Left hindlimb (tissue), 1 donor: ENCODE results near the gene FYB1.

Experiments
- DNase-seq: peaks from one replicate; pipeline ENCODE4 v3.0.0-alpha.2; 2018

FYB1 gene

DNA sequence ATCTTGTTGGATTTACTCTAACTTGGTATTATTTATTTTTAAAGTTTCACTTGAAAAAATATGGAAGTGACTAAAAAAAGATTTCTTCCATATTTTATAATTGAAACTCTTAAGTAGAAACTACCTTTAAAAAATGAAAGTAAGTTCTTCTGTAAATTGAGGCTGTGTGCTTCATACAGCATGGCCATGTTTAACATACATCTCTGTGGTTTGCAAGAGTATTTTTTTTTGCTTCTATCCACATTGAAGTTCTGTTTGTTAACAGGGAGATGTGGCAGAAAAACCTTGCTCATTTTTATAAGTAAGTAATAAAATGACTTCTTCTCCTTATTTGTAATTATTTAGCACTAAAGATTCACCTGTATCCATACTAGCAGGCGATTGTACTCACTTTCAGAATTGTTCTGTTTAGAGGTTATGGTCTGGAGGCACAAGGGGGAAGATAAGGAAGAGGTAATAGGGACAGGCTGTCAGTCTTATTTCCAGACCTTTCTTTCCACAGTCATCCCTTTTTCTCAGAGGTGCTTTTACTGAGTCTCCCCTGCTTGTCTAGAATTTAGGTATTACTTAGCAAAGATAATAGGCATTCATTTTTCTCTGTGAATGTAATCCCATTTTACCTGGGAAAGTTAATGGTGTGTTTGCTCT, 16.0 kb downstream of the FYB1 start:
- no peak for DNase-seq

DNA sequence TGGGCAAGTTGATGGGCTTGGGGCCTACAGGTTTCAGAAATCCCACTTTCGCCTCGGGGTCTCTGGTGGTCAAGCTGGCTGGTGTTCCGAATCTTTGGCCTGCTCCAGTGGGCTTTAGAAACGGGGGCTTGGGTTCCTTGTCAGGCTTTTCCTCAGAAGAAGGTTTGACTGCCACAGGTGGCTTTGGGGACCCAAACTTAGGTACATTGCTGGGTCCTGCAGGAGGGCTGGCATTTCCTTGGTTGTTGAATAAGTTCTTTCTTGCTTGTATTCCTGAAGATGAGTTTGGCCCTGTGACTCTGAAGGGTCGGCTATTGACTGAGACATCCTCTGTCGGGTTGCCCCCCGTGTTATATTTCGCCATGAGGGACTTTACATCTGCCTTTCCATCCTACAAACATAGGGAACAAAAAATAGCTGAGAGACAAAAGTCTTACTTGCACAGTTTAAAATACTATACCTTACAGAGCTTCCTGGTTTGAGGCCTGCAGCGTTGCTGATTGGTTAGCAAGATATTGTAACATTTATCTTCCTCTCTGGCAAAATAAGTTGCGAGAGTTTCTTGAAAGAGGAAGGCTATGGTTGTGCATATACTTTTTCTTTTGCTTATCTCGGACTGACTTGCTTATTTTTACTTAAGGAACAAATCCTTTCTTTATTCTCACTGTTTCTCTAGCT, 16.6 kb downstream of the FYB1 start:
- no peak for DNase-seq

DNA sequence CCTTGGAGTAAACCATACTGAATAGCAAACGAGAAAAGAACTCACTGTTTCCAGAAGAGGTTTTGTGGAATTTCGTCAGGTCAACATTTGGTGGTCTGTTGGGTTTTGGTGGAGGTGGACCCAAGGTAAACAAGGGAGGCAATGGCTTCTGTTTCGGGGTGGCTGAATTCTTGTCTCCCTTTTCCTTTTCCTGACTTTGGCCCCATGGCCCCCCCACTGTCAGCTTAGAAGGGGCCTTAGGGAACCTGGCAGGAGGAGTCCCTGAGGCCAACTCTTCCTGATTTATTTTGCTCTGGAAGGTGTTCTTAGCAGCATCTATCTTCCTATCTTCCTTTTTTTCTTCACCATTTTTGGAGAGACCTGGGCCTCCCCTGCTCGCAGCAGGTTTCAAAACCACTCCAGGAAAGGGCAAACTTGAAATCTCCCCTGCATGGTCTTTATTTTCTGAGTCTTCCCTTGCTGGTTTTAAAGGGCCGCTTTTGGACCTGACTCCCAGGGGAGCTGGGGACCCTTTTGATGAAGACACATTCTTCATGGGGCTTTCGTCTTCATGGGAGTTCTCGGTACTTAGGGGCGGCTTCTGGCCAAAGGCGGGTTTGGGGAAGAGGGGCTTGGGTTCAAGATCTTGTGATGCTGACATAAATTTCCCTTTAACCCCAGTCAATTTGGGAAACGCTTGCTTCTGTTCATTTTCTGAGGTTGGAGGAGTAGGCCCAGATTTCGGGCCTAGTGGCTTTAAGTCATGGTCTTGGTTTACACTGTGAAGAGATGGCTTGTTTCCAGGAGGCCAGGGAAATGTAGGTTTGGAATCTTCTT, 17.4 kb downstream of the FYB1 start:
- DNase-seq = no peak

DNA sequence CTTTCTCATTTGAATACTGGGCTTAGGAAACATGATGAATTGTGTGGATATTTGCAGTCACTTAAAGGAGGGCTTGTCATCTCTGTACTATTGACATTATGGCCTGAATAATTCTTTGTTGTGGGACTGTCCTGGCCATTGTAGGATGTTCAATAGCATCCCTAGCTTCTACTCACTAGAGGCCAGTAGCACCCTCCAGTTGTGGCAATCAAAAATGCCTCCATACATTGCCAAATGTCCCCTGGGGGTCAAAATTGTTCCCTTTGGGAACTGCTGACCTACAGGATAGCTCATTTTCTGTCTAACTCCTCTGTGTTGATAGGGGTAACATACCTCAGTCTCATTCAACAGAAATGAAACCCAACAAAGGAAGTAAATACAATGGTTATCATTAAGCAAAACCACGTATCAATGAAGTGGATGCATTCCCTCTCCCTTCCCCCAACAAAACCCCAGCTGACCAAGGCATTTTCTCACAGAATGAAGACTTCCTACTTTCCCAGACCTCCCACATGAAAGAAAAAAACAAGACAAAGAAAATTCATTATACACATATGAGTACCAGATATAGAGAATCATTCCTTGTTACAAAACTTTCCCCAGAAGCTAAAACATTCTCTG, 18.1 kb downstream of the FYB1 start:
- no peak for DNase-seq

DNA sequence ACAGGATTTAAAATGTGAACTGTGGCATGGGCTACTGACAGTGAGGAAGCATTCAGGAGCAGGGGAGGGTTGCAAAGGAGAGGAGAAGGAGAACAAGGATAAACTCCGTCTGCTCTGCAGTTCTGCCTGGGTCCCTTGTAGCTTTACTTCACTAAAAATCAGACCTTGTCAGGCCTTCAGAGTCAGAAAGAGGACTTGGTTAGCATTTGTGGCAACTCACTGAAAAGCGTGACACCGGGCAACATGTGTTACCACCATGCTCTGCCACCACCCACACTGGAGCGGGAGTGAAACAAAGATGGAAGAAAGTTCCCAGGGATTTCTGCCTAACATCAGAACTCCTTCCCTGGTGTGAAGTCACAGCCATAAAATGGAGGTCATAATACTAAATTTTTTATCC, 19.3 kb downstream of the FYB1 start:
- no peak for DNase-seq

DNA sequence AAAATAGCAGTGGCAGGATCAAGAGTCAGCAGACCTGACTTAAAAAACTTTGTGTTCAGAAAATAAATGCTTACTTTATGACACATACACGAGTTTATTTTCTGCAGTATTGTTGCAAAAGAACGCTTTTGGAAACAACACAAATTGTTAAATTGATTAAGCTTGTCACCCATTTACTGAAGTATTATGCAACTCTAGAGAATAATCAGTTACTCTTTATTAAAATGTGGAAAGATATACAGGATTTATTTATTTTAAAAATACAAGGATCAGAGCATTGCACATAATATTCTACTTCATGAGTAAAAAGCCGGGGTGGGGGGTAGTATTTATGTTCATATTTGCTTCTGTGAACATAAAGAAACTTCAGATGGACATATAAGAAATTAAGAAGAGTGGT, 20.0 kb downstream of the FYB1 start:
- no peak for DNase-seq

DNA sequence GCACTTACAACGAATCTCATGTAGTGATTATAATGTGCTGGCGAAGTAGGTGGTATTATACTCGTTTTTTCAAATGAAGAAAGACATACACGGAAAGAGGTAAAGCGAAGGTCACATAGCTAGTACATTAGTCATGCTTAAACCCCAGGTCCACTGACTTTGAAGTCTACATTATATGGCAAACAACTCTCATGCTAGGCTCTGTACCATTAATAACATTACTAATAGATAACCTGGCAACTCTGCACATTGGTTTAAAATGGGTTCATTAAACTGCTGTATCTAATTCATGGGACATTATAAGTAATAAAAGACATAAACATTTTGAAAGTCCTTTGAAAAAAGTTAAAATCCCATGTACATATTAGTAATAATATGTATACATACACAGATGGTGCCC, 21.2 kb downstream of the FYB1 start:
- DNase-seq = no peak

DNA sequence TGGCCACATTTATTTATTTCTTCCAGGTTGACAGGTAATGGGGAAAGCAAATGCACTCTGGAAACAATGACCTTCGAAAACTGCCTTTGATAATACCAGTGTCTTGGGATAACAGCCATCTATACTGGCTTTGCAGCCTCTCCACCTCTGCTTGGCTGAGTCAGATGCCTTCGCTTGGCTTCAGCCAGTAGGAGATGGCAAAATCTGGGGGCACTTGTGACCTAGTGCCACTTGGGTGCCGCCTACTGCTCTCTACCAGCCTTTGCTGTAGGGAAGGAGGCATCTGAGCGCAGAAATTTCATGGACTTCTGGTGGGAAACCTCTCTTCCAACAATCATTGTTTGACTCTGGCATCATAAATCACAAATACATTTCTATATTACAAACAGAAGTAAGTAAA, 21.8 kb downstream of the FYB1 start:
- DNase-seq = no peak

DNA sequence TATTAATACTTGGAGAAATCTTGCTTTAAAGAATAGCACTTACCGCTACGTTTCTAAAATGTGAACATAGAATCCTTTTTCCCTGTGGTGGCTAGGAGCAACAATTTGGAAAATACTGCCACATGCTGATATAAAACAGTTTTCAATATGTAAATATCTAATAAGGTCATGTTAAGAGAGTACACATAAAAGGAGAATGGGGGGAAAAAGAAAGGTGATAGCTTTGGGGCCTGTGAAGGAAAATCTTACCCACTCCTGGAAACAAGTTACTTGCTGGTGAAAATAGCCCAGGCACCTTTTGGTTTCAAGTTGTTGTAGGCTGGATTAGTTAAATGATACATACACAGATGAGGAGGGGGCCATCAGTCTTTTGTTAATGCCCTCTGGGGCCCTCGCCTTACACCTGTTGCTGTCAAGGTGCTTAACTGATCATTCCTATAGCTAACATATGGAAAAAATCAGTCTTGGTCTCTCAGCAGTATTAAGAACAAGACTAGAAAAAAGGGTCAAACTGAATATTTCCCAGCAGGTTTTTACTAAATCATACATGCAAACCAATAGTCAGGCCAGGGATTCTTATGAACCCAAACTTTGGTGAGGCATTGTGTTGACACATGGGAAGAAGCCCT, 24.1 kb downstream of the FYB1 start:
- DNase-seq = no peak

DNA sequence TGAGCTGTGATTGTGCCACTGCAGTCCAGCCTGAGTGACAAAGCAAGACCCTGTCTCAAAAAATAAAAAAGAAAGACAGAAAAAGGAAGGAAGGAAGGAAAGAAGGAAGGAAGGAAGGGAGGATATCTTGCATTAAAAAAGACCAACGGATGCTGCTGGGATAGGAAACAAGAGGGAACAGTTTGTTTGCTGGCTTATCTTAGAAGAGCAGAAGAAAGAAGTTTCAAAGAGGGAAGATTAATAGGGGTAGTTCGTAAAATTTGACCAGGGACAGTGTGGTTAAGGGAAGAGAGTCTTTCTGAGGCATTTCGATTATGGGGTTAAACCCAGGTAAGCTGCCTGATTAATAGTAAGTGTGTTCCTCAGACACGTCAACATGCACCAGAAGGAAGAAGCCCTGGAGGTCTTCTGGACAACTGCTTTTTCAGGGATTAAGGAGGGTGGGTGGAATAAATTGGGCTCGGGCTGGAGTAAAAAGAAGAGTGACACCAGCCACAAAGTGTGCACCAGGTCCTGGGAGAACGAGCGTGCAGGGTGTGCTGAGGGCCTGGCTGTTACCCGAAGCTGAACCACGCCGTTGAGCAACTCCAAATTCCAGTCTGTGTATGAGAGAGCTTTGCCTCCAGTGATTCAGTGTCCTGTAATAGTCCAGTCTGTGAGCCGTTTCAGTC, 24.8 kb downstream of the FYB1 start:
- no peak for DNase-seq

DNA sequence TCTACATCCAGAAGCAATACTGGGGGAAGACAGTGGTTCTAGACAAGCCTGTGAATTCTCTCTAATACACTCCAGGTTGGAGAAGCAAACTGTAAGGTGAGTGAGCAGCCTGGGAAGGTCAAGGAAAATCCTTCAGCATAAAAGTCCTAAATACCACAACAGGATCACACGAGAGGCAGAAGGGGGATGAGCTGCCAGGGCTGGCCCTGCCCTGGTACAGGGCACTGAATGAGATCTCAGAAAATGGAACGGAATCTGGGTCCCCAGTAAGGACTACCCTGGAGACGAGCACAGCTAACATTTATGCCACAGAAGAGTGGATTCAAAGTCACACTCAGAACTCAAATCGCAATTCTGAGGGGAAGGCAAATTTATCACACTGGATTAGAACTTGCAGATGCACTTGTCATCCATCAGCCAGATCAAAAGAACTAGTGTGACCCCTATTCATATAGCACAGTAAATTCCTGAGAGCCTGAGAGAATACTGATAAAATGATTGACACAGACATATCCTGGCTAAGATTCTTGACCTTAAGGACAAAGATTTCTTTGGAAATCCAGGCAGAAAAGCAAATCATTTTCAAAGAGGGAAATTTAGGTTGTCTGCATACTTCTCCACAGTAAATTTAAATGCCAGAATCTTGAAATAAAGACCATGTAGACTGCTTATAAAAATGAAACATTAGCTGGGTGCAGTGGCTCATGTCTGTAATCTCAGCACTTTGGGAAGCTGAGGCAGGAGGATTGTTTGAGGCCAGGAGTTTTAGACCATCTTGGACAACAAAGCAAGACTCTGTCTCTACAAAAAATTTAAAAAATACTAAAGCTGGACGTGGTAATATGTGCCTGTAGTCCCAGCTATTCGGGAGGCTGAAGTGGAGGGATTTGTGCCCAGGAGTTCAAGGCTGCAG, 25.6 kb downstream of the FYB1 start:
- DNase-seq = no peak

DNA sequence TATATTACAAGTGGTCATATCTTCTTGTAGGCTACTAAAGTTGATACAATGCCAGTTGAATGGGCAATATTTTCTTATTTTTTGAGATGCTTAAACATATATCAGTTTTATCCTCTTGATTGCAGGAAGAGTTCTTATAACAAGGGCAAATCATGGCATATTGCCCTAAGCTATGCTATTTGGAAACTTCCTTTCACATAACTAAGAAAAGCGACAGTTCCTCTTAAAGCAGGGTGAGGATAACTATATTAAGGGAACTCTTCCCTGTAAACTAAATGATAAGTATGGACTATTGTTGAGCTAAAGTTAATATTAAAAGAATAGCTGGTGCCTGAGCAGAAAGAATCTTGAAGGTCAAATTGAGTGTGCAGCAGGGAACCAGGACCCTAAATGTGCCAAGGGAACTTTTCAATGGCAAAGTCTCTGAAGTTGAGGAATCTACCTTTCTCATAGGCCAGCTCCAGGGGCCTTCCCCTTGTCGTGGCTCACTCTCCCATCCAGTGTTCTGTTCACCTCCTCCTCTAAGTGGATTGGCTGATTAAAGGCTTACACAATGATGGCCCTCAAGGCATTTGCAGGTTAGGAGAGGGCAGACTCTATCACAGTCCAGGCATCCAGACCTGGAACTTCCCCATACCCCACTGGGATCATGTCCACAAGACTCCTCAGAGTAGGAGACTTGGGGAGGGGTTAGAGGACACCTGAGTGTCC, 26.8 kb downstream of the FYB1 start:
- DNase-seq = no peak

DNA sequence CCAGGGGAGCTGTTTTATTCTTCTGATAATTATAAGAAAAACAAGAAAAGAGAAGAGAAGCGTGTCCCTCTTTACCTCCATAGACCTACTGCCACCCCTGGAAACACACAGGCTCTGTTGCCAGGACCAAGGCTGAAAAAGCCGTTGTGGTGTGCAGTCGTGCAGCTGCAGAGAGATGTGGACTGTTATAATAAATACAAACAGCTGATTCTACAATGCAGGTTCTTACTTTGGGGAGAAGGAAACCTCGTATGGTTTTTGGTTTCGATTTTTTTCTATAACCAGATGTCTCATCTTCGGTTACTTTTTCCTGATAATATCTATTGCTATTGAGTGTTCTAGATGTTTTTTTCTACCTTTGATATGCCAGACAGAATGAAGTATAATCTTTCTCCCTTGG, 28.1 kb downstream of the FYB1 start:
- no peak for DNase-seq

DNA sequence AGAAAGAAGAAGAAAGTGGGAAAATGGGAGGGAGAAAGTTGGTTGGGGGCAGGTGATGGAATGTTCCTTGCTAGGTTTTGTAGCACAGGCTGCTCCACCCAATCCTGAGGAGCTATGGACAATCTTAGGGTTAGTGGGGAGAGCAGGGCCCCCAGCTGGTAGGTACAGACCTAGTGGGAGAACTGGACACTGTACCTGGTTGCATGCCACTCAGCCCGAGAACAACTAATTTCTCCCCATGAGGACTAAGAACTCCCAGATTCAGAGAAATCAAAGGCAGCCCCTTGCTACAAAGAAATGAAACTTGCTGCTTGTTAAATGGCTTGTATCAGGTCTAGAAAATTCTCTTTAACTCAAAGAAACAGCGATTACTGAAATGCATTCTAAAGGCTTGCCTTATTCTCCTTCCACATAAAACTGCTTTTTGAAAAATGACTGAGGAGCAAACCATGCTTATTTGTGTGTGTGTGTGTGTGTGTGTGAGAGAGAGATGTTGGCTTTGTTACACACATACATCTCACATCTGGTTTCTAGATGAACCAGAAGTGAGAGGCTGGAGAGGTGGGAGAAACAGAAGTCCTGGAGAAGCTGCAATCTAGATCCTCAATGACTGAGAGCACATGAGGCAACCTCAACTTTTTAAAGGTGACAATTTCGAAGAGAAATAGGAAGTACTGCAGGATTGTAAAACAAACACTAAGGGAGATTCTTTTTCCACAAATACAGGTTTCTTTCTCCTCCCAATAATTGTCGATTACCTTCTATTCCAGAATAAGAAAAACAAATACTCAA, 28.9 kb downstream of the FYB1 start:
- no peak for DNase-seq

DNA sequence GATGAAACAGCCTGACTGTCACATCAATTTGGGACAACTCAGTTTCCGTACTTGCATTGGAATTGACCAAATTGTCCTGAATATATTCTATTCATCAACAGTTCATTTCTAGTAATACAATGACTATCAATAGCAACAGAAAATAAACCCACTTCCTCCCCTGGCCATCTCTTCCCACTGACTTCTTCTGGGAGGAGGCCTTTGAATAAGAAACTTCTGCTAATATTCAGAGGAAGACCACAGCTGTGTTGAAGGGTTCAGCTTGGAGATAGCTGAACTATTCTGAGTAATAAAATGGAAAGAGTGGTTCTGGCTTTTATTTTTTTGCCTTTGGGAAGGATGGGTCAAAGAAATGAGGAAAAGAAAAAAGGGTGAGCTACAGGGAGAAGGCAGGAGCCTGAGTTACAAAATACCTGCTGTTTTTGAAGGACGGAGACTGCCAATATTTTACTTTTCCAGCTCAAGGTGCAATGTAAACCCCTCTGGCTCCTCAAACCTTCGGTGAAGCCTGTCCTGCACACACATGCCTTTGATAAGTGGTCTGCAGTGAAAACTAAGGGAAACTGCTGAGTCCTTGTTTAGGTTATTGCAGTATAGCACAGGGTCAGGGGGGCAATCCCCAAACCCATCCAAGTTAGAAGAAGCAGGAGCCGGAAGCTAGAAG, 29.9 kb downstream of the FYB1 start:
- DNase-seq = no peak

DNA sequence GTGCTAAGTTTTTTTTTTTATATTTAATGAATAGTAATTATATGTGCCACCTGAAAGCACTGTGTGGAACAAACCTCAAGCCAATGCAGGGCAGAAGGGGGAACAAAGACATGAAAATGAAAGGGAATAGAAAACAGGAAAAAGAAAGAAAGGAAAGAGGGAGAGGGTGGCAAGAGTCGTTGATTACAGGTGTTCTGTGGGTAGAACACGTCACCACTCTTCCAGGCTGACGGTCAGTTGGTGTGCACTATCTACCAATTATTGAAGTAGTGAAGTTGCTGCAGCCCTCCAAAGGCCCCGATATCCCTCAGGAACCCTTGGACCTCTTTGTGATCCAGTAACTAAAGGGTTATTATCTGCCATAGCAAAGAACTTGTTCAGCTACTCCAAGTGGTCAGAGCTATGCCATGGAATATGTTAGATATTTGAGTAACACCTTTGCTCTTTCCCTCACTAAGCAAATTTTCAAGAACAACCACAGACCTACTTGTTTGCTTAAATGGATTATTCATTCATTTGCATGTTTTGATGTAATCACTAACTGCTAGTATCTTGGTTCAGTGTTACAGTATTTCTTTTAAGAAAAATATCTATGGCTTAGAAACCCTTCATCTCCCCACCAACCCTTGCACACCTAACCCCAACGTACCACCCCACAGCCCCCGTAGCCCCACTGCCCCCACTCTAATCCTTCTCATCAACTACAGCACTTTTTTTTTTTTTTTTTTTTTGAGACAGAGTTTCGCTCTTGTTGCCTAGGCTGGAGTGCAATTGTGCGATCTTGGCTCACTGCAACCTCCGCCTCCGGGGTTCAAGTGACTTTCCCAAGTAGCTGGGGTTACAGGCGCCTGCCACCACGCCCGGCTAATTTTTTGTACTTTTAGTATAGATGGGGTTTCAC, 31.3 kb downstream of the FYB1 start:
- DNase-seq = no peak

DNA sequence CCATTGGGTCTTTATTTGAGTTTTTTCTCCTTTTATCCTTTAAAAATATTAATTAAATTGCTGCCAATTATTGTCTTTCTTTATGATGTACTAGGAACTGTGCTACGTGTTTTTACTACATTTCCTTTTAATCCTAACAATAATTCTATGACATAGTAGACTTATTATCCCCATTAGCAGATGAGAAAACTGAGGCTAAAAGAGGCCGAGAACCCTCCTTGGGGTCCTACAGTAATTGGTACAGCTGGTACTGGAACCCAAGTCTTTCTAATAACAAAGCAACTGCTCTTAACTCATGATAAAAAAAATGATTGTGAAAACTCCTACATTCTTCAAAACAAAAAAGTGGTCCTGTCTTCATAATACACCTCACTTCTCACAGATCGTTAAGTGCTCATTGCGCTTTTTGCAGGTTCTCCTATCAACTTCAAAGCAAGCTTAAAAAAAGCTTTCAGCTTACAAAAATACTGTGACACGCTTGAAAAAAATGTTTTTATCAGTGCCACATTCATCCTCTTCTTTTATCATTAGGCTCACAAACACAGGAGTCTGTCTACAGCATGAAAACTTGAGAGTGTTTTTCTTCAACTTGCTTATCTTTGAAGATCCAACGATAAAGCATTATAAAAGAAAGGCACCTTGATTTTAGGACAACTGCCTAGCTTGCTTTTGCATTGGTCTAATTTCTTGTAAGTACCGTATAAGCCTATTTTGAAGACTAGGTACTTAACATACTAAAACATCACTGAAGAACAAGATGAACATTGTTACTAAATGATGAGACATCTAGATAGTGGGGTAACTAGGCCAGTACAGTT, 32.4 kb downstream of the FYB1 start:
- no peak for DNase-seq
